Lower leg skin (tissue), 3 donors: ENCODE measurements around the gene MAPK8.

Experiments used
- CTCF ChIP-seq, 3 donors: fragments of 450-650 bp; IDR thresholded peaks; one replicate each; pipeline ENCODE4 v1.5.1; 2016; ENCODE audit warnings: antibody characterized with exemption in 3 of 3, mild to moderate bottlenecking in 3 of 3, moderate library complexity in 2 of 3
- POLR2A ChIP-seq, 2 donors: fragments of 450-650 bp; IDR thresholded peaks; one replicate each; pipeline ENCODE4 v1.6.1; 2016 to 2017; ENCODE audit warnings: antibody characterized with exemption in 2 of 2, mild to moderate bottlenecking in 1 of 2, moderate library complexity in 1 of 2

- TF ChIP-seq CTCF (IDR thresholded peaks at IDR 0.05) (no peak), POLR2A (IDR thresholded peaks at IDR 0.05) (no peak)
These were observed 613 bp downstream of the MAPK8 start for GRCh38 chr10:48306870-48307710.
